ENCODE results near the gene HBEGF.

The HBEGF gene, protein sequence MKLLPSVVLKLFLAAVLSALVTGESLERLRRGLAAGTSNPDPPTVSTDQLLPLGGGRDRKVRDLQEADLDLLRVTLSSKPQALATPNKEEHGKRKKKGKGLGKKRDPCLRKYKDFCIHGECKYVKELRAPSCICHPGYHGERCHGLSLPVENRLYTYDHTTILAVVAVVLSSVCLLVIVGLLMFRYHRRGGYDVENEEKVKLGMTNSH

GRCh38 chr5:140346348-140347221 is at the start of gene HBEGF:
HBEGF (minus strand) TSS chr5:140346603; CDS start chr5:140346328, 275 bp downstream.
- peak within 1 kb of the TSS; percentile 66 for H3K4me3 ChIP-seq (ENCODE audit: low read depth, low read length)
- DNase-seq (ENCODE audit: low read depth, low spot score) = peak; percentile 74
- TF ChIP-seq, protein P1, sequence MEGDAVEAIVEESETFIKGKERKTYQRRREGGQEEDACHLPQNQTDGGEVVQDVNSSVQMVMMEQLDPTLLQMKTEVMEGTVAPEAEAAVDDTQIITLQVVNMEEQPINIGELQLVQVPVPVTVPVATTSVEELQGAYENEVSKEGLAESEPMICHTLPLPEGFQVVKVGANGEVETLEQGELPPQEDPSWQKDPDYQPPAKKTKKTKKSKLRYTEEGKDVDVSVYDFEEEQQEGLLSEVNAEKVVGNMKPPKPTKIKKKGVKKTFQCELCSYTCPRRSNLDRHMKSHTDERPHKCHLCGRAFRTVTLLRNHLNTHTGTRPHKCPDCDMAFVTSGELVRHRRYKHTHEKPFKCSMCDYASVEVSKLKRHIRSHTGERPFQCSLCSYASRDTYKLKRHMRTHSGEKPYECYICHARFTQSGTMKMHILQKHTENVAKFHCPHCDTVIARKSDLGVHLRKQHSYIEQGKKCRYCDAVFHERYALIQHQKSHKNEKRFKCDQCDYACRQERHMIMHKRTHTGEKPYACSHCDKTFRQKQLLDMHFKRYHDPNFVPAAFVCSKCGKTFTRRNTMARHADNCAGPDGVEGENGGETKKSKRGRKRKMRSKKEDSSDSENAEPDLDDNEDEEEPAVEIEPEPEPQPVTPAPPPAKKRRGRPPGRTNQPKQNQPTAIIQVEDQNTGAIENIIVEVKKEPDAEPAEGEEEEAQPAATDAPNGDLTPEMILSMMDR (IDR thresholded peaks at IDR 0.05; ENCODE audit: low read depth, low read length) = peak; percentile 47
- in situ Hi-C loops (cut with HindIII; ENCODE audit: low sequenced_read_pairs) = no loop called here

- no peak for DNase-seq (ENCODE audit: low read depth, low spot score)
- TF ChIP-seq, protein P1 (IDR thresholded peaks at IDR 0.05; ENCODE audit: low read depth, low read length) = no peak
- no peak overlapping the region for H3K4me3 ChIP-seq (ENCODE audit: low read depth, low read length)
- in situ Hi-C loops (cut with HindIII; ENCODE audit: low sequenced_read_pairs) = no loop called here
Measured at GRCh38 chr5:140393738-140394137, 47.3 kb upstream of the HBEGF start.

DNA sequence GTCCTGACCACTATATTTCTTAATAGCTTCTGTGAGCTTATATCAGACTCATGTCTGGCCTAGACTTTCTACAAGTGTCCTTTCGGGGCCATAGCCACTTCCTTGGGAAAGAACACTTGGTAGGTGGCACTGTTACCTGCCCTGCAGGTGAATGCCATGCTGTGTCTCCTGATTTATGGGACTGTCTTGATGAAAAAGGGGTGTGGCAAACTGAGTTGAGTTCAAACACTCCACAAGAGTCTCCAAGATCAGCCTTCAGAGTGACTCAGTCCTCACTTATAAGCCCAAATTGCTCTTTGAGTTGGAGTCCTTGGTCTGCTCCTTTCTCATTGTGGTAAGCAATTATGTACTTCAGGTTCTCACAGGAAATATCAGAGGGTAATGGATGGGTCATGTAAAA is 45.3 kb upstream of the HBEGF start:
- in situ Hi-C loops (cut with HindIII; ENCODE audit: low sequenced_read_pairs) = no loop called here
- TF ChIP-seq, protein P1 (IDR thresholded peaks at IDR 0.05; ENCODE audit: low read depth, low read length) = no peak
- no peak for DNase-seq (ENCODE audit: low read depth, low spot score)
- H3K4me3 ChIP-seq (ENCODE audit: low read depth, low read length) = no peak overlapping the region

- in situ Hi-C loops (cut with HindIII; ENCODE audit: low sequenced_read_pairs) = no loop called here
Measured at GRCh38 chr5:140391312-140391711, 44.9 kb upstream of the HBEGF start.

DNA sequence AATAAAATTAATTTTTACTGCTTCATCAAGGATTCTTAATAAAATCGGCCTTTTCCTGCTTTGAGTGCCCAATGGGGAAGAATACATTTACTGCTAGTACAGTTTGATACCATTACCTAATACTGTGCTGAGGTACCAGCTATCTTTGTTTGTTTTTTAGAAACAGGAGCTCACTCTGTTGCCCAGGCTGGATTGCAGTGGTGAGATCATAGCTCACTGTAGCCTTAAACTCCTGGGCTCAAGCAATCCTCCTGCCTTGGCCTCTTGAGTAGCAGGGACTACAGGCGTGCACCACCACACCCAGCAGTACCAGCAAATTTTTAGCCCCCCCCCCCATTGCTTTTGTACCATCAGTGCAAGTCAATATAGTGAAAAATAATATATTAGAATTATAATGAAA is 41.6 kb upstream of the HBEGF start:
- TF ChIP-seq, protein P1 (IDR thresholded peaks at IDR 0.05; ENCODE audit: low read depth, low read length) = no peak
- H3K4me3 ChIP-seq (ENCODE audit: low read depth, low read length) = no peak overlapping the region
- no peak for DNase-seq (ENCODE audit: low read depth, low spot score)
- in situ Hi-C loops (cut with HindIII; ENCODE audit: low sequenced_read_pairs) = no loop called here

More at GRCh38 chr5:140391312-140391711, 44.9 kb upstream of the HBEGF start:
- no peak overlapping the region for H3K4me3 ChIP-seq (ENCODE audit: low read depth, low read length)
- TF ChIP-seq, protein P1 (IDR thresholded peaks at IDR 0.05; ENCODE audit: low read depth, low read length) = no peak
- DNase-seq (ENCODE audit: low read depth, low spot score) = no peak

DNA sequence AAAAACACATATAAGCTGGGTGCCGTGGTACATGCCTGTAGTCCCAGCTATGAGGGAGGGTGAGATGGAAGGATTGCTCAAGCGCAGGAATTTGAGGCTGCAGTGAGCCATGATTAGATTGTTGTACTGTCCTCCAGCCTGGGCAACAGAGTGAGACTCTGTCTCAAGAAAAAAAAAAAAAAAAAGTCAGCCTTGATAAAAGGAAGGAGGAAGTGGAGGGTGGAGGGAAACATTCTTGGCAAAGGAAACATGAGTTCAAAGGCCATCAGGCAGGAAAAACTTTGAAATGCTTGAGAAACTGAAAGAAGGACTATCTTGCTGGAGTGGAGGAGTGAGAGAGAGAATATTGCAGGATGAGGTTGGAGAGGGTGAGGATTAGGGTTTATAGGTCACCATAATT is 36.9 kb upstream of the HBEGF start:
- DNase-seq (ENCODE audit: low read depth, low spot score) = no peak
- in situ Hi-C loops (cut with HindIII; ENCODE audit: low sequenced_read_pairs) = no loop called here
- TF ChIP-seq, protein P1 (IDR thresholded peaks at IDR 0.05; ENCODE audit: low read depth, low read length) = no peak
- H3K4me3 ChIP-seq (ENCODE audit: low read depth, low read length) = no peak overlapping the region
